H1 (cell line): ENCODE measurements around the gene ARHGEF28. TPM values are rescaled to one million over a fixed set of nuclear protein-coding genes. Genes with fewer than 3 reads are reported as not detected.

ENCODE experiments used
- CTCF ChIA-PET: fragments of 300-600 bp; sonication (Branson Sonifier 250); formaldehyde crosslinking; loops from one replicate; lab custom pipeline; 2021; ENCODE audit not compliant: partially characterized antibody; lab: Charles Lee
- POLR2A ChIA-PET: fragments of 300-600 bp; sonication (Branson Sonifier 250); formaldehyde crosslinking; loops from one replicate; lab custom pipeline; 2021; ENCODE audit warnings: inconsistent platforms; ENCODE audit not compliant: partially characterized antibody; lab: Charles Lee
- DNase-seq, 2 experiments: peaks; one replicate each; pipeline versions ENCODE4 v3.0.0 to v3.0.0-alpha.2; 2010 to 2022; ENCODE audit warnings: low spot score in 2 of 2, low read depth in 1 of 2, mixed read lengths in 1 of 2
- FAIRE-seq: peaks from 2 replicates; lab custom pipeline; 2011; peaks lifted over from hg19 to GRCh38; lab: Jason Lieb, UNC
- H2AFZ ChIP-seq: 2 replicates; pipeline ENCODE4 v1.8.1; 2012; ENCODE audit warnings: low read length, inconsistent platforms
- H2AK5ac ChIP-seq: 2 replicates; pipeline ENCODE4 v1.6.1; 2013; ENCODE audit warnings: low read depth, low read length
- H2BK120ac ChIP-seq: replicated peaks from 2 replicates; pipeline ENCODE3; 2013; ENCODE audit warnings: low read depth, low read length, inconsistent platforms
- H2BK12ac ChIP-seq: 2 replicates; pipeline ENCODE4 v1.6.1; 2013; ENCODE audit warnings: low read depth, low read length
- H2BK15ac ChIP-seq: 2 replicates; pipeline ENCODE4 v1.6.1; 2013; ENCODE audit warnings: low read length
- H2BK20ac ChIP-seq: 2 replicates; pipeline ENCODE4 v1.6.1; 2013; ENCODE audit warnings: low read length
- H2BK5ac ChIP-seq: 2 replicates; pipeline ENCODE4 v1.6.1; 2013; ENCODE audit warnings: low read depth, low read length
- H3K14ac ChIP-seq: 2 replicates; pipeline ENCODE4 v1.6.1; 2013; ENCODE audit warnings: inconsistent platforms; ENCODE audit not compliant: insufficient read length
- H3K18ac ChIP-seq: 2 replicates; pipeline ENCODE4 v1.6.1; 2013; ENCODE audit warnings: low read length; ENCODE audit errors: extremely low read depth
- H3K23ac ChIP-seq: 2 replicates; pipeline ENCODE4 v1.6.1; 2013; ENCODE audit warnings: inconsistent platforms; ENCODE audit not compliant: insufficient read length
- H3K23me2 ChIP-seq: 2 replicates; pipeline ENCODE4 v1.6.1; 2013; ENCODE audit warnings: low read depth, low read length
- H3K27ac ChIP-seq: 2 replicates; pipeline ENCODE4 v1.6.1; 2011; ENCODE audit warnings: low read depth, low read length, inconsistent platforms
- H3K27me3 ChIP-seq, 4 experiments: replicated peaks in 1 of 4; 1 replicate in 1 of 4; 2 replicates in 3 of 4; pipeline versions ENCODE4 v1.6.1 to v1.8.1; 2011 to 2013; ENCODE audit warnings: low read length in 3 of 4, mild to moderate bottlenecking in 3 of 4, inconsistent platforms in 2 of 4, mixed read lengths in 2 of 4, moderate library complexity in 1 of 4; ENCODE audit not compliant: control insufficient read depth in 3 of 4, insufficient read depth in 3 of 4; ENCODE audit errors: extremely low read depth in 1 of 4
- H3K36me3 ChIP-seq, 4 experiments: 2 replicates each; pipeline versions ENCODE4 v1.6.1 to v1.8.1; 2011 to 2013; ENCODE audit warnings: mild to moderate bottlenecking in 4 of 4, low read length in 3 of 4, moderate library complexity in 2 of 4, control low read depth in 1 of 4, inconsistent platforms in 1 of 4; ENCODE audit not compliant: insufficient read depth in 4 of 4, control insufficient read depth in 2 of 4
- H3K4ac ChIP-seq: replicated peaks from 2 replicates; pipeline ENCODE3; 2013; ENCODE audit warnings: low read length, low read depth, mixed read lengths, inconsistent platforms; ENCODE audit not compliant: insufficient read length
- H3K4me1 ChIP-seq, 4 experiments: replicated peaks in 1 of 4; 1 replicate in 1 of 4; 2 replicates in 3 of 4; pipeline versions ENCODE4 v1.6.1 to v1.8.1; 2011 to 2013; ENCODE audit warnings: low read length in 3 of 4, inconsistent platforms in 2 of 4, mixed read lengths in 1 of 4; ENCODE audit not compliant: insufficient read depth in 4 of 4, control insufficient read depth in 3 of 4
- H3K4me2 ChIP-seq, 2 experiments: 2 replicates each; pipeline versions ENCODE4 v1.6.1 to v1.8.1; 2011 to 2013; ENCODE audit warnings: low read depth in 2 of 2, low read length in 2 of 2, control low read depth in 1 of 2, inconsistent platforms in 1 of 2, mild to moderate bottlenecking in 1 of 2; ENCODE audit not compliant: insufficient read depth in 1 of 2
- H3K4me3 ChIP-seq, 4 experiments: fragments of 200-600, 300-600 bp in 1 of 4; sonication (generic), shearing (Covaris generic), sonication (Bioruptor Twin) in 1 of 4; 2 replicates each; pipeline versions ENCODE4 v1.5.1 to v1.8.1; 2011 to 2016; ENCODE audit warnings: low read length in 4 of 4, low read depth in 3 of 4, control low read depth in 2 of 4, inconsistent platforms in 2 of 4, mild to moderate bottlenecking in 2 of 4, mixed read lengths in 1 of 4, moderate library complexity in 1 of 4; ENCODE audit not compliant: insufficient read depth in 2 of 4; ENCODE audit errors: extremely low read depth in 1 of 4
- H3K56ac ChIP-seq: replicated peaks from 2 replicates; pipeline ENCODE3; 2013; ENCODE audit warnings: low read depth, mild to moderate bottlenecking, mixed read lengths, low read length, inconsistent platforms; ENCODE audit not compliant: insufficient read length
- H3K79me1 ChIP-seq: 2 replicates; pipeline ENCODE4 v1.6.1; 2013; ENCODE audit warnings: low read depth, low read length, control low read depth
- H3K79me2 ChIP-seq, 2 experiments: 2 replicates each; pipeline versions ENCODE4 v1.6.1 to v1.8.1; 2012 to 2013; ENCODE audit warnings: low read length in 2 of 2, mild to moderate bottlenecking in 2 of 2, inconsistent platforms in 1 of 2; ENCODE audit not compliant: insufficient read depth in 2 of 2, control insufficient read depth in 1 of 2
- H3K9ac ChIP-seq, 4 experiments: replicated peaks in 1 of 4; 1 replicate in 1 of 4; 2 replicates in 3 of 4; pipeline versions ENCODE4 v1.6.1 to v1.8.1; 2011 to 2013; ENCODE audit warnings: low read depth in 3 of 4, low read length in 3 of 4, control low read depth in 2 of 4, mild to moderate bottlenecking in 2 of 4, moderate library complexity in 2 of 4, inconsistent platforms in 1 of 4; ENCODE audit errors: extremely low read depth in 1 of 4
- H3K9me3 ChIP-seq, 2 experiments: 2 replicates each; pipeline versions ENCODE4 v1.6.1 to v1.8.1; 2012 to 2013; ENCODE audit warnings: mild to moderate bottlenecking in 2 of 2, moderate library complexity in 2 of 2, control low read depth in 1 of 2, inconsistent platforms in 1 of 2, low read depth in 1 of 2, low read length in 1 of 2, mixed read lengths in 1 of 2; ENCODE audit not compliant: insufficient read depth in 2 of 2
- H4K20me1 ChIP-seq, 2 experiments: replicated peaks in 1 of 2; 2 replicates each; pipeline versions ENCODE3 to v1.8.1; 2011 to 2013; ENCODE audit warnings: inconsistent platforms in 2 of 2, low read length in 2 of 2, mild to moderate bottlenecking in 1 of 2; ENCODE audit not compliant: insufficient read depth in 2 of 2, control insufficient read depth in 1 of 2
- H4K5ac ChIP-seq: 2 replicates; pipeline ENCODE4 v1.6.1; 2013; ENCODE audit warnings: low read length, low read depth, mixed read lengths, inconsistent platforms; ENCODE audit not compliant: insufficient read length
- H4K8ac ChIP-seq: 2 replicates; pipeline ENCODE4 v1.8.0; 2013; ENCODE audit warnings: mild to moderate bottlenecking, moderate library complexity, low read length, inconsistent platforms; ENCODE audit not compliant: insufficient read depth; ENCODE audit errors: extremely low read depth
- H4K91ac ChIP-seq: replicated peaks from 2 replicates; pipeline ENCODE3; 2013; ENCODE audit warnings: low read length, mixed read lengths, inconsistent platforms; ENCODE audit not compliant: insufficient read length
- BACH1 ChIP-seq: IDR thresholded peaks from 2 replicates; pipeline ENCODE4 v1.6.1; 2012; ENCODE audit warnings: low read length, improper control_type of control experiment
- CEBPB ChIP-seq: IDR thresholded peaks from 2 replicates; pipeline ENCODE4 v1.6.1; 2012; ENCODE audit warnings: low read depth, low read length
- CTCF ChIP-seq, 3 experiments: IDR thresholded peaks; 1 replicate in 2 of 3; 2 replicates in 1 of 3; pipeline versions ENCODE4 v1.5.1 to v1.6.1; 2011; ENCODE audit warnings: low read length in 3 of 3, mild to moderate bottlenecking in 3 of 3, inconsistent platforms in 2 of 3, low read depth in 1 of 3, moderate library complexity in 1 of 3; ENCODE audit not compliant: insufficient read depth in 1 of 3; ENCODE audit errors: control extremely low read depth in 1 of 3
- EZH2 ChIP-seq: fragments of 200-600 bp; sonication (generic); IDR thresholded peaks from 2 replicates; pipeline ENCODE4 v1.7.1; 2012; ENCODE audit warnings: low read depth, mild to moderate bottlenecking, moderate library complexity, low read length, inconsistent platforms; ENCODE audit not compliant: severe bottlenecking
- FOSL1 ChIP-seq: IDR thresholded peaks from 2 replicates; pipeline ENCODE4 v1.6.1; 2011; ENCODE audit warnings: mild to moderate bottlenecking, low read depth, low read length, moderate library complexity; ENCODE audit not compliant: insufficient read depth
- HDAC6 ChIP-seq: IDR thresholded peaks from one replicate; pipeline ENCODE4 v1.7.1; 2012; ENCODE audit warnings: low read depth, mild to moderate bottlenecking, inconsistent platforms, low read length, moderate library complexity
- KDM4A ChIP-seq: IDR thresholded peaks from one replicate; pipeline ENCODE4 v1.7.1; 2012; ENCODE audit warnings: low read depth, mild to moderate bottlenecking, moderate library complexity, low read length, inconsistent platforms; ENCODE audit not compliant: severe bottlenecking
- MAFK ChIP-seq: IDR thresholded peaks from 2 replicates; pipeline ENCODE4 v1.6.1; 2012; ENCODE audit warnings: low read depth, mild to moderate bottlenecking, improper control_type of control experiment, low read length
- SIN3A ChIP-seq, 2 experiments: IDR thresholded peaks in 1 of 2; conservative IDR thresholded peaks in 1 of 2; 2 replicates each; pipeline ENCODE4 v1.6.1; 2011 to 2012; ENCODE audit warnings: low read length in 2 of 2, improper control_type of control experiment in 1 of 2, low read depth in 1 of 2, mild to moderate bottlenecking in 1 of 2
- SIRT6 ChIP-seq: IDR thresholded peaks from one replicate; pipeline ENCODE4 v1.7.1; 2012; ENCODE audit warnings: low read length, inconsistent platforms
- TAF7 ChIP-seq: optimal IDR thresholded peaks from 2 replicates; pipeline ENCODE3; 2011; ENCODE audit warnings: low read depth, mild to moderate bottlenecking, inconsistent platforms, low read length, moderate library complexity, borderline replicate concordance
- TCF12 ChIP-seq: IDR thresholded peaks from 2 replicates; pipeline ENCODE4 v1.6.1; 2011; ENCODE audit warnings: low read depth, mild to moderate bottlenecking, low read length
- WGBS, 2 experiments: shearing (Covaris generic) in 1 of 2; methylation state at CpG; one replicate each; pipeline versions ENCODE4 v1.1.6 to v1.1.7; 2013 to 2015; ENCODE audit warnings: low lambda C conversion rate in 2 of 2, mixed read lengths in 2 of 2, inconsistent platforms in 1 of 2, low coverage in 1 of 2, missing lambda C conversion rate in 1 of 2; ENCODE audit not compliant: insufficient replicate concordance in 2 of 2, insufficient coverage in 1 of 2, insufficient read length in 1 of 2; ENCODE audit errors: extremely low coverage in 1 of 2, missing lambda C conversion rate in 1 of 2; 5-methylcytosine and 5-hydroxymethylcytosine counted together
- polyA plus RNA-seq, 7 experiments: library from polyadenylated mRNA; depleted of rRNA in 3 of 7; stranded (reverse) in 5 of 7; unstranded in 2 of 7; fragments of >200 nt in 5 of 7; fragments of 200-250 nt in 2 of 7; gene quantifications; 1 replicate in 5 of 7; 2 replicates in 1 of 7; 4 replicates in 1 of 7; pipeline versions ENCODE4 v1.2.1 to v1.2.3, GENCODE V29; 2011 to 2013; ENCODE audit warnings: missing spikeins in 2 of 7, mixed read lengths in 2 of 7
- total RNA-seq: library from RNA; stranded (reverse); fragmentation: NEBNext Ultra II Directional; extraction: Animal tissue kit (Norgen Biotek cat#: 25700); gene quantifications from 2 replicates; pipeline ENCODE4 v1.2.1, GENCODE V29; 2021

The ARHGEF28 gene
- total and polyA plus RNA-seq, 2 of the 8 experiments (the other 6 are each of a cell fraction or from before 2014, with no cell fraction given): 0.33 to 1.0 TPM

GRCh38 chr5:73858054-73858453 is 232.1 kb downstream of the ARHGEF28 start:
- no peak overlapping the region for H3K4me3 ChIP-seq
- H2BK120ac ChIP-seq: no peak overlapping the region
- FAIRE-seq (peak; percentile 7), DNase-seq (no peak)
- H3K23me2 ChIP-seq: no peaks in the 10 kb centered on the region
- ChIA-PET POLR2A (no interaction called here), CTCF (interaction anchor here (1.0 kb wide), 1 partner anchor 14 kb away, joined by 3 read pairs; no protein-coding TSS in a partner anchor)
- H3K14ac ChIP-seq: no peak overlapping the region
- no peaks in the 10 kb centered on the region for H3K4me1 ChIP-seq
- no peak overlapping the region for H2AK5ac ChIP-seq
- H3K9me3 ChIP-seq: no peaks in the 10 kb centered on the region
- no peak overlapping the region for H3K18ac ChIP-seq
- H4K5ac ChIP-seq: no peak overlapping the region
- no peak overlapping the region for H3K27ac ChIP-seq
- H3K9ac ChIP-seq: no peak overlapping the region
- H4K8ac ChIP-seq: no peak overlapping the region
- no peak overlapping the region for H3K56ac ChIP-seq
- H4K91ac ChIP-seq: no peak overlapping the region
- H2BK12ac ChIP-seq: no peak overlapping the region
- 90% methylated on average over 4 of the region's 4 CpGs; no CpG with 5 or more reads in 1 of the 2 experiments for WGBS, 2 experiments
- no peaks in the 10 kb centered on the region for H4K20me1 ChIP-seq
- H3K4me2 ChIP-seq: no peak overlapping the region
- H2BK5ac ChIP-seq: no peak overlapping the region
- no peaks in the 10 kb centered on the region for H3K79me2 ChIP-seq
- H3K27me3 ChIP-seq: no peaks in the 10 kb centered on the region
- H2BK15ac ChIP-seq: no peak overlapping the region
- no peak overlapping the region for H2AFZ ChIP-seq
- H3K36me3 ChIP-seq: no peaks in the 10 kb centered on the region
- H2BK20ac ChIP-seq: no peak overlapping the region
- H3K79me1 ChIP-seq: no peaks in the 10 kb centered on the region
- no peak overlapping the region for H3K4ac ChIP-seq
- no peak overlapping the region for H3K23ac ChIP-seq
- TF ChIP-seq HDAC6 (no peak), SIRT6 (no peak), MAFK (no peak), KDM4A (no peak), SIN3A (conservative IDR thresholded peaks at IDR 0.05 in 1 of 2, IDR thresholded peaks at IDR 0.05 in 1 of 2; ENCODE audit: low read depth in 1 of 2, low read length in 2 of 2) (no peak), CEBPB (no peak), TAF7 (no peak), FOSL1 (no peak), EZH2 (no peak), BACH1 (no peak), TCF12 (no peak), CTCF (IDR thresholded peaks at IDR 0.05; ENCODE audit: control extremely low read depth in 1 of 3, insufficient read depth in 1 of 3, low read depth in 1 of 3, low read length in 3 of 3) (no peak)
